ENCODE results near the gene TRIM22.

TRIM22 gene

DNA sequence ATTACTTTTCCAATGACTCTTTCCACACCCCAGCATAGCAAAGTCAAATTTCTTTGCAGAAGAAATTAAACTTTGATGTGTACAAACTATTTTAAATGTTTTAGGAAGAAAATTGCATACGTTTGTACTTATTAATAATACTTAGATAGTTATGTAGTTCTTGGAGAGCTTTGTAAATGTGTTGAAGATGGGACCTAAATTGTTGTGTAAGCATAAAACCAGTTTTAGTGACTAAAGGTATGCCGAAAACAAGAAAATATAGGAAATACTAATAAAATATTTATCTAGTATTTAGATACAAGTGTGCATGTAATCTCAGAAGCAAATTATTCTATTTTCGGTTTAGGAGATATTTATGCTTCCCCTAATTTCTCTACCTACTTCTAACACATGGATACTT is 60.2 kb downstream of the TRIM22 start:
- no peak for DNase-seq

DNA sequence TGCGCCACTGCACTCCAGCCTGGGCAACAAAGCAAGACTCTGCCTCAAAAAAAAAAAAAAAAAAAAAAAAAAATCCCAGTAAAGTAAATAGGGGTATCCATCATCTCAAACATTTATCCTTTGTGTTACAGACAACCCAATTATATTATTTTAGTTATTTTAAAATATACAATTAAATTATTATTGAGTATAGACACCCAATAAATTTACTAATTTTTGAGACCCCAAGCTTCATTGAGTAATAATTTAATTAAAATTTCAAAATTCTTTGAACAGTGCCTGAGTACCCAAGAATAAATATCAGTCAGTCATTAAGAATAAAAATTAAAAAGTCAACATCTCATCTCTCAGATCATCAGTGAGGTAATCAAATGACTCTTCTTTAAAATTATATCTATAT is 64.4 kb downstream of the TRIM22 start, which contains the start of gene OR52N4:
OR52N4 (plus strand) TSS at position 301 of the 400 bp plus-strand sequence. CDS start 498 bp downstream, outside the sequence.
- DNase-seq: no peak
